SK-N-SH treated with all-trans-retinoic acid at 6 μM for 48 hours (cell line): Measurements from ENCODE around the gene TTC7B.

ENCODE experiments used
- ISL1 ChIP-seq: fragments of 250-450 bp; sonication (Bioruptor Pico); IDR thresholded peaks from 2 replicates; pipeline ENCODE4 v2.1.2; 2022; ENCODE audit warnings: mild to moderate bottlenecking, moderate library complexity
- OSR1 ChIP-seq: fragments of 250-450 bp; sonication (Bioruptor Pico); IDR thresholded peaks from 2 replicates; pipeline ENCODE4 v1.8.0; 2022; ENCODE audit warnings: moderate library complexity, mild to moderate bottlenecking, inconsistent platforms
- POU6F1 ChIP-seq: fragments of 250-450 bp; sonication (Bioruptor Pico); IDR thresholded peaks from 2 replicates; pipeline ENCODE4 v1.8.0; 2021; ENCODE audit warnings: low read depth, mild to moderate bottlenecking, moderate library complexity, borderline replicate concordance
- RARB ChIP-seq: fragments of 250-450 bp; sonication (Bioruptor Pico); IDR thresholded peaks from 2 replicates; pipeline ENCODE4 v1.8.0; 2021; ENCODE audit warnings: mild to moderate bottlenecking, moderate library complexity
- ZC3H10 ChIP-seq: fragments of 250-450 bp; sonication (Bioruptor Pico); IDR thresholded peaks from 2 replicates; pipeline ENCODE4 v1.5.1; 2021; ENCODE audit warnings: mild to moderate bottlenecking, moderate library complexity
- ZFP30 ChIP-seq: fragments of 450-650 bp; formaldehyde crosslinking; IDR thresholded peaks from 2 replicates; pipeline ENCODE4 v1.5.0; 2022; ENCODE audit warnings: mild to moderate bottlenecking, moderate library complexity
- ZNF8 ChIP-seq: fragments of 450-650 bp; formaldehyde crosslinking; IDR thresholded peaks from 2 replicates; pipeline ENCODE4 v1.5.0; 2020; ENCODE audit warnings: mild to moderate bottlenecking, moderate library complexity
- TF ChIP-seq, protein P1 (sequence below): fragments of 250-450 bp; sonication (Bioruptor Pico); IDR thresholded peaks from 2 replicates; pipeline ENCODE4 v1.8.0; 2020; ENCODE audit warnings: mild to moderate bottlenecking, moderate library complexity, borderline replicate concordance
- TF ChIP-seq, protein P2 (sequence below): fragments of 250-450 bp; sonication (Bioruptor Pico); IDR thresholded peaks from 2 replicates; pipeline ENCODE4 v1.5.1; 2020; ENCODE audit warnings: low read depth, mild to moderate bottlenecking, moderate library complexity

- TF ChIP-seq ISL1 (CRISPR knock-in tag) (no peak), ZFP30 (CRISPR knock-in tag) (no peak), POU6F1 (CRISPR knock-in tag) (no peak), ZNF8 (CRISPR knock-in tag) (no peak), RARB (CRISPR knock-in tag) (no peak), ZC3H10 (no peak), OSR1 (no peak)
- TF ChIP-seq, protein P1, sequence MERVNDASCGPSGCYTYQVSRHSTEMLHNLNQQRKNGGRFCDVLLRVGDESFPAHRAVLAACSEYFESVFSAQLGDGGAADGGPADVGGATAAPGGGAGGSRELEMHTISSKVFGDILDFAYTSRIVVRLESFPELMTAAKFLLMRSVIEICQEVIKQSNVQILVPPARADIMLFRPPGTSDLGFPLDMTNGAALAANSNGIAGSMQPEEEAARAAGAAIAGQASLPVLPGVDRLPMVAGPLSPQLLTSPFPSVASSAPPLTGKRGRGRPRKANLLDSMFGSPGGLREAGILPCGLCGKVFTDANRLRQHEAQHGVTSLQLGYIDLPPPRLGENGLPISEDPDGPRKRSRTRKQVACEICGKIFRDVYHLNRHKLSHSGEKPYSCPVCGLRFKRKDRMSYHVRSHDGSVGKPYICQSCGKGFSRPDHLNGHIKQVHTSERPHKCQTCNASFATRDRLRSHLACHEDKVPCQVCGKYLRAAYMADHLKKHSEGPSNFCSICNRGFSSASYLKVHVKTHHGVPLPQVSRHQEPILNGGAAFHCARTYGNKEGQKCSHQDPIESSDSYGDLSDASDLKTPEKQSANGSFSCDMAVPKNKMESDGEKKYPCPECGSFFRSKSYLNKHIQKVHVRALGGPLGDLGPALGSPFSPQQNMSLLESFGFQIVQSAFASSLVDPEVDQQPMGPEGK (CRISPR knock-in tag): no peak
- TF ChIP-seq, protein P2, sequence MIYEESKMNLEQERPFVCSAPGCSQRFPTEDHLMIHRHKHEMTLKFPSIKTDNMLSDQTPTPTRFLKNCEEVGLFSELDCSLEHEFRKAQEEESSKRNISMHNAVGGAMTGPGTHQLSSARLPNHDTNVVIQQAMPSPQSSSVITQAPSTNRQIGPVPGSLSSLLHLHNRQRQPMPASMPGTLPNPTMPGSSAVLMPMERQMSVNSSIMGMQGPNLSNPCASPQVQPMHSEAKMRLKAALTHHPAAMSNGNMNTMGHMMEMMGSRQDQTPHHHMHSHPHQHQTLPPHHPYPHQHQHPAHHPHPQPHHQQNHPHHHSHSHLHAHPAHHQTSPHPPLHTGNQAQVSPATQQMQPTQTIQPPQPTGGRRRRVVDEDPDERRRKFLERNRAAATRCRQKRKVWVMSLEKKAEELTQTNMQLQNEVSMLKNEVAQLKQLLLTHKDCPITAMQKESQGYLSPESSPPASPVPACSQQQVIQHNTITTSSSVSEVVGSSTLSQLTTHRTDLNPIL (CRISPR knock-in tag): no peak
Measured at GRCh38 chr14:90780519-90780918, 35.7 kb downstream of the TTC7B start.
